Lower leg skin (tissue), 3 donors: Measurements from ENCODE around the gene ANKRD24.

Source experiments
- CTCF ChIP-seq, 3 donors: fragments of 450-650 bp; IDR thresholded peaks; one replicate each; pipeline ENCODE4 v1.5.1; 2016; ENCODE audit warnings: antibody characterized with exemption in 3 of 3, mild to moderate bottlenecking in 3 of 3, moderate library complexity in 2 of 3
- POLR2A ChIP-seq, 2 donors: fragments of 450-650 bp; IDR thresholded peaks; one replicate each; pipeline ENCODE4 v1.6.1; 2016 to 2017; ENCODE audit warnings: antibody characterized with exemption in 2 of 2, mild to moderate bottlenecking in 1 of 2, moderate library complexity in 1 of 2

GRCh38 chr19:4224470-4224869 lies 42.0 kb downstream of the ANKRD24 start:
- TF ChIP-seq CTCF (IDR thresholded peaks at IDR 0.05) (no peak), POLR2A (IDR thresholded peaks at IDR 0.05) (no peak)
